H9 (cell line): ENCODE data around the gene VASH2. TPM values are rescaled to one million over a fixed set of nuclear protein-coding genes. Genes with fewer than 3 reads are reported as not detected.

Experiments
- DNase-seq: peaks from one replicate; pipeline ENCODE4 v3.0.0-alpha.2; 2017
- H2AFZ ChIP-seq: one replicate; pipeline ENCODE4 v1.6.1; 2013; ENCODE audit warnings: mild to moderate bottlenecking, low read length, control low read depth, moderate library complexity
- H2AK5ac ChIP-seq: 2 replicates; pipeline ENCODE4 v1.6.1; 2013; ENCODE audit warnings: low read length, control low read depth, mixed read lengths; ENCODE audit not compliant: insufficient read length
- H2BK120ac ChIP-seq: one replicate; pipeline ENCODE4 v1.6.1; 2013; ENCODE audit warnings: low read depth, mild to moderate bottlenecking, low read length, control low read depth, inconsistent platforms; ENCODE audit not compliant: poor library complexity, severe bottlenecking
- H2BK12ac ChIP-seq: 2 replicates; pipeline ENCODE4 v1.6.1; 2013; ENCODE audit warnings: low read length, control low read depth, mixed read lengths, low read depth; ENCODE audit not compliant: insufficient read length
- H2BK15ac ChIP-seq: 2 replicates; pipeline ENCODE4 v1.6.1; 2013; ENCODE audit warnings: low read depth, low read length, control low read depth
- H2BK20ac ChIP-seq: one replicate; pipeline ENCODE4 v1.6.1; 2013; ENCODE audit warnings: low read depth, mild to moderate bottlenecking, low read length, control low read depth, inconsistent platforms; ENCODE audit not compliant: poor library complexity, severe bottlenecking
- H2BK5ac ChIP-seq: 2 replicates; pipeline ENCODE4 v1.6.1; 2013; ENCODE audit warnings: low read length, control low read depth, mixed read lengths; ENCODE audit not compliant: insufficient read length
- H3K14ac ChIP-seq: 2 replicates; pipeline ENCODE4 v1.6.1; 2013; ENCODE audit warnings: low read length, control low read depth; ENCODE audit not compliant: insufficient read depth
- H3K18ac ChIP-seq: 2 replicates; pipeline ENCODE4 v1.6.1; 2013; ENCODE audit warnings: low read depth, mild to moderate bottlenecking, mixed read lengths, low read length, control low read depth; ENCODE audit not compliant: insufficient read length
- H3K23ac ChIP-seq: 2 replicates; pipeline ENCODE4 v1.6.1; 2013; ENCODE audit warnings: low read length, control low read depth, mixed read lengths, low read depth; ENCODE audit not compliant: insufficient read length
- H3K23me2 ChIP-seq: 2 replicates; pipeline ENCODE4 v1.6.1; 2013; ENCODE audit warnings: low read depth, mild to moderate bottlenecking, mixed read lengths, low read length, control low read depth; ENCODE audit not compliant: insufficient read length, poor library complexity, severe bottlenecking
- H3K27ac ChIP-seq: 2 replicates; pipeline ENCODE4 v1.5.1; 2013; ENCODE audit warnings: low read length, control low read depth, mixed read lengths, low read depth; ENCODE audit not compliant: insufficient read length
- H3K27me3 ChIP-seq: 2 replicates; pipeline ENCODE4 v1.6.1; 2013; ENCODE audit warnings: low read length, control low read depth, inconsistent platforms; ENCODE audit not compliant: insufficient read depth
- H3K4ac ChIP-seq: 2 replicates; pipeline ENCODE4 v1.6.1; 2013; ENCODE audit warnings: low read depth, mild to moderate bottlenecking, control low read depth, inconsistent platforms, low read length, moderate library complexity
- H3K4me1 ChIP-seq: 2 replicates; pipeline ENCODE4 v1.6.1; 2013; ENCODE audit warnings: low read length, control low read depth, inconsistent platforms; ENCODE audit not compliant: insufficient read depth
- H3K4me2 ChIP-seq: 2 replicates; pipeline ENCODE4 v1.6.1; 2013; ENCODE audit warnings: low read length, control low read depth, mixed read lengths; ENCODE audit not compliant: insufficient read length, insufficient read depth
- H3K56ac ChIP-seq: 2 replicates; pipeline ENCODE4 v1.6.1; 2013; ENCODE audit warnings: low read depth, mild to moderate bottlenecking, mixed read lengths, low read length, control low read depth; ENCODE audit not compliant: insufficient read length
- H3K79me1 ChIP-seq: 2 replicates; pipeline ENCODE4 v1.6.1; 2013; ENCODE audit warnings: low read depth, mild to moderate bottlenecking, moderate library complexity, low read length, control low read depth, inconsistent platforms; ENCODE audit not compliant: insufficient read depth, poor library complexity, severe bottlenecking
- H3K79me2 ChIP-seq: 2 replicates; pipeline ENCODE4 v1.6.1; 2013; ENCODE audit warnings: low read length, control low read depth, inconsistent platforms; ENCODE audit not compliant: insufficient read depth
- H3K9ac ChIP-seq: 2 replicates; pipeline ENCODE4 v1.6.1; 2013; ENCODE audit warnings: low read length, control low read depth, mixed read lengths; ENCODE audit not compliant: insufficient read length; ENCODE audit errors: extremely low read depth
- H3K9me3 ChIP-seq: one replicate; pipeline ENCODE4 v1.6.1; 2013; ENCODE audit warnings: low read depth, low read length, inconsistent platforms; ENCODE audit not compliant: control insufficient read depth
- H3T11ph ChIP-seq: one replicate; pipeline ENCODE4 v1.6.1; 2013; ENCODE audit warnings: mild to moderate bottlenecking, low read length, control low read depth, inconsistent platforms
- H4K20me1 ChIP-seq: one replicate; pipeline ENCODE4 v1.6.1; 2013; ENCODE audit not compliant: control insufficient read depth, insufficient read length, insufficient read depth
- H4K5ac ChIP-seq: 2 replicates; pipeline ENCODE4 v1.6.1; 2013; ENCODE audit warnings: low read depth, mild to moderate bottlenecking, mixed read lengths, low read length, control low read depth; ENCODE audit not compliant: insufficient read length
- H4K8ac ChIP-seq: replicated peaks from 2 replicates; pipeline ENCODE4 v1.6.1; 2013; ENCODE audit warnings: low read length, control low read depth, mixed read lengths, low read depth; ENCODE audit not compliant: insufficient read length
- H4K91ac ChIP-seq: 2 replicates; pipeline ENCODE4 v1.6.1; 2013; ENCODE audit warnings: low read depth, mild to moderate bottlenecking, moderate library complexity, mixed read lengths, low read length, control low read depth; ENCODE audit not compliant: insufficient read length
- H3K27ac Mint-ChIP-seq, 3 experiments: 2 replicates in 2 of 3; 3 replicates in 1 of 3; pipeline ENCODE4 v1.8.0; 2020 to 2021; ENCODE audit warnings: mixed read lengths in 3 of 3, mild to moderate bottlenecking in 1 of 3, moderate library complexity in 1 of 3
- H3K27me3 Mint-ChIP-seq: 2 replicates; pipeline ENCODE4 v1.8.0; 2021; ENCODE audit warnings: low read depth, mild to moderate bottlenecking, moderate library complexity, mixed read lengths
- H3K36me3 Mint-ChIP-seq, 3 experiments: 2 replicates in 2 of 3; 3 replicates in 1 of 3; pipeline ENCODE4 v1.8.0; 2020 to 2021; ENCODE audit warnings: low read depth in 3 of 3, mixed read lengths in 3 of 3; ENCODE audit not compliant: insufficient read depth in 1 of 3
- H3K4me1 Mint-ChIP-seq, 2 experiments: 2 replicates each; pipeline ENCODE4 v1.8.0; 2020; ENCODE audit warnings: mixed read lengths in 2 of 2
- H3K4me3 Mint-ChIP-seq, 2 experiments: 2 replicates in 1 of 2; 3 replicates in 1 of 2; pipeline ENCODE4 v1.8.0; 2020 to 2021; ENCODE audit warnings: mild to moderate bottlenecking in 2 of 2, mixed read lengths in 2 of 2, moderate library complexity in 1 of 2
- H3K9me3 Mint-ChIP-seq, 2 experiments: 2 replicates in 1 of 2; 3 replicates in 1 of 2; pipeline ENCODE4 v1.8.0; 2020; ENCODE audit warnings: mild to moderate bottlenecking in 2 of 2, mixed read lengths in 2 of 2, moderate library complexity in 1 of 2
- WGBS: extraction: QIAGEN DNeasy Blood & Tissue Kit; methylation state at CpG from one replicate; pipeline ENCODE4 v1.1.7; 2013; ENCODE audit warnings: missing lambda C conversion rate, low lambda C conversion rate, mixed read lengths; ENCODE audit not compliant: insufficient read length; ENCODE audit errors: extremely low coverage; 5-methylcytosine and 5-hydroxymethylcytosine counted together
- total RNA-seq: library from RNA; stranded (reverse); gene quantifications from 2 replicates; pipeline ENCODE4 v1.2.1, GENCODE V29; 2021
- TF ChIP-seq, protein P1 (sequence below): fragments of 200-600 bp; sonication (generic); conservative IDR thresholded peaks from 3 replicates; pipeline ENCODE4 v1.8.0; 2021; ENCODE audit warnings: antibody characterized with exemption, mild to moderate bottlenecking

VASH2 gene
- total RNA-seq, 1 experiment from 2014 or later, result 76.1 TPM

- H3K4me1 Mint-ChIP-seq, result peaks cover 8 to 11% of the 10 kb centered on the region in 2 experiments
- H2AFZ ChIP-seq, result no peak overlapping the region
- H3K4me2 ChIP-seq, result no peak overlapping the region
Measured at GRCh38 chr1:213017447-213018273, 67.3 kb downstream of the VASH2 start.

More at GRCh38 chr1:213017447-213018273, 67.3 kb downstream of the VASH2 start:
- no peak overlapping the region for H4K91ac ChIP-seq
- H3K23me2 ChIP-seq, result peaks cover 4% of the 10 kb centered on the region
- Mint-ChIP-seq H3K27ac (no peak overlapping the region), H3K27me3 (no peaks in the 10 kb centered on the region; the same call in 1 of the 2 replicates), H3K9me3 (no peaks in the 10 kb centered on the region), H3K4me3 (no peak overlapping the region; a peak in 1 of 5 replicates), H3K36me3 (peaks cover 0 to 9% (median 6%) of the 10 kb centered on the region in 3 experiments; a peak in 5 of 7 replicates)
- peaks cover 2% of the 10 kb centered on the region; the same call in 1 of the 2 replicates for H3K4me1 ChIP-seq
- H2BK12ac ChIP-seq, result no peak overlapping the region
- DNase-seq, result no peak
- H3K23ac ChIP-seq, result no peak overlapping the region
- H2AK5ac ChIP-seq, result no peak overlapping the region
- H2BK15ac ChIP-seq, result no peak overlapping the region
- no peak overlapping the region for H3K18ac ChIP-seq
- no peak overlapping the region for H4K5ac ChIP-seq
- no peak overlapping the region for H2BK120ac ChIP-seq
- H3K4ac ChIP-seq, result no peak overlapping the region
- H2BK20ac ChIP-seq, result no peak overlapping the region
- H4K8ac ChIP-seq, result no peak overlapping the region
- no peak overlapping the region for H3K14ac ChIP-seq
- H3K79me2 ChIP-seq, result peaks cover 5% of the 10 kb centered on the region; the same call in 1 of the 2 replicates
- H3K27ac ChIP-seq, result no peak overlapping the region
- H3K9ac ChIP-seq, result no peak overlapping the region
- no CpG with 5 or more reads among the region's 9 CpGs for WGBS
- no peak overlapping the region for H3T11ph ChIP-seq
- no peak overlapping the region for H3K56ac ChIP-seq
- H3K79me1 ChIP-seq, result no peaks in the 10 kb centered on the region
- no peaks in the 10 kb centered on the region for H3K9me3 ChIP-seq
- TF ChIP-seq, protein P1, sequence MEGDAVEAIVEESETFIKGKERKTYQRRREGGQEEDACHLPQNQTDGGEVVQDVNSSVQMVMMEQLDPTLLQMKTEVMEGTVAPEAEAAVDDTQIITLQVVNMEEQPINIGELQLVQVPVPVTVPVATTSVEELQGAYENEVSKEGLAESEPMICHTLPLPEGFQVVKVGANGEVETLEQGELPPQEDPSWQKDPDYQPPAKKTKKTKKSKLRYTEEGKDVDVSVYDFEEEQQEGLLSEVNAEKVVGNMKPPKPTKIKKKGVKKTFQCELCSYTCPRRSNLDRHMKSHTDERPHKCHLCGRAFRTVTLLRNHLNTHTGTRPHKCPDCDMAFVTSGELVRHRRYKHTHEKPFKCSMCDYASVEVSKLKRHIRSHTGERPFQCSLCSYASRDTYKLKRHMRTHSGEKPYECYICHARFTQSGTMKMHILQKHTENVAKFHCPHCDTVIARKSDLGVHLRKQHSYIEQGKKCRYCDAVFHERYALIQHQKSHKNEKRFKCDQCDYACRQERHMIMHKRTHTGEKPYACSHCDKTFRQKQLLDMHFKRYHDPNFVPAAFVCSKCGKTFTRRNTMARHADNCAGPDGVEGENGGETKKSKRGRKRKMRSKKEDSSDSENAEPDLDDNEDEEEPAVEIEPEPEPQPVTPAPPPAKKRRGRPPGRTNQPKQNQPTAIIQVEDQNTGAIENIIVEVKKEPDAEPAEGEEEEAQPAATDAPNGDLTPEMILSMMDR, result no peak
- no peaks in the 10 kb centered on the region for H4K20me1 ChIP-seq
- no peak overlapping the region for H2BK5ac ChIP-seq
- H3K27me3 ChIP-seq, result no peaks in the 10 kb centered on the region
